Activated CD8-positive, alpha-beta memory T cell treated with anti-CD3 and anti-CD28 coated beads, Interleukin-2, amount 50 U/mL, for 4 hours (primary cell): ENCODE measurements around the gene EPS8L1.
"Not testable (repeated sequence)": the region's sequence is repeated elsewhere in the genome, so short reads cannot be mapped to it uniquely, and the experiment has no call there.

Experiments
- DNase-seq: peaks from one replicate; pipeline ENCODE4 v3.0.0-alpha.2; 2020

The EPS8L1 gene

GRCh38 chr19:55075371-55075998 is at the start of gene EPS8L1:
EPS8L1 (plus strand) TSS chr19:55075869; CDS start chr19:55076445, 576 bp downstream.
- DNase-seq, result no peak

- DNase-seq, result not testable (repeated sequence)
These were observed 48.6 kb upstream of the EPS8L1 start for GRCh38 chr19:55027140-55027471.

GRCh38 chr19:55027472-55028337 is 48.0 kb upstream of the EPS8L1 start:
- no peak for DNase-seq

GRCh38 chr19:55028757-55029156 is 46.9 kb upstream of the EPS8L1 start:
- no peak for DNase-seq

- no peak for DNase-seq
These were observed 44.5 kb upstream of the EPS8L1 start for GRCh38 chr19:55031178-55031577.

GRCh38 chr19:55032170-55032800 is 43.4 kb upstream of the EPS8L1 start:
- no peak for DNase-seq

- not testable (repeated sequence) for DNase-seq
These were observed 42.6 kb upstream of the EPS8L1 start for GRCh38 chr19:55032976-55033643.

- no peak for DNase-seq
These were observed 40.9 kb upstream of the EPS8L1 start for GRCh38 chr19:55034751-55035150.

GRCh38 chr19:55036058-55036457 is 39.6 kb upstream of the EPS8L1 start:
- DNase-seq, result no peak

- DNase-seq, result not testable (repeated sequence)
These were observed 38.1 kb upstream of the EPS8L1 start for GRCh38 chr19:55037603-55038002.

GRCh38 chr19:55040654-55041053 is 35.0 kb upstream of the EPS8L1 start:
- not testable (repeated sequence) for DNase-seq

GRCh38 chr19:55041244-55041626 is 34.4 kb upstream of the EPS8L1 start:
- DNase-seq, result no peak

- DNase-seq, result no peak
These were observed 33.9 kb upstream of the EPS8L1 start for GRCh38 chr19:55041627-55042343.

- DNase-seq, result no peak
These were observed 33.4 kb upstream of the EPS8L1 start for GRCh38 chr19:55042344-55042678.

GRCh38 chr19:55042688-55043087 is 33.0 kb upstream of the EPS8L1 start:
- DNase-seq, result no peak

GRCh38 chr19:55044286-55044685 is 31.4 kb upstream of the EPS8L1 start:
- DNase-seq, result no peak

- no peak for DNase-seq
These were observed 30.6 kb upstream of the EPS8L1 start for GRCh38 chr19:55044771-55045716.

- DNase-seq, result no peak
These were observed 28.6 kb upstream of the EPS8L1 start for GRCh38 chr19:55046975-55047622.

GRCh38 chr19:55047951-55048350 is 27.7 kb upstream of the EPS8L1 start:
- no peak for DNase-seq

- no peak for DNase-seq
These were observed 27.2 kb upstream of the EPS8L1 start for GRCh38 chr19:55048446-55048845.
